Aorta (tissue), 5 donors: ENCODE results near the gene SLC2A2. TPM values are rescaled to one million over a fixed set of nuclear protein-coding genes. Genes with fewer than 3 reads are reported as not detected.

Source experiments
- ATAC-seq: fragments of 200-7000 bp; cut with Tn5 transposase; one replicate; pipeline ENCODE4 v1.9.1; 2022; ENCODE audit warnings: moderate library complexity; ENCODE audit not compliant: low FRiP score
- DNase-seq, 2 donors: peaks; one replicate each; pipeline ENCODE4 v3.0.0-alpha.2; 2020
- H3K27ac ChIP-seq, 2 donors: one replicate each; pipeline ENCODE4 v1.5.1; 2013; ENCODE audit warnings: low read length in 2 of 2, mild to moderate bottlenecking in 2 of 2, moderate library complexity in 2 of 2, control low read depth in 1 of 2, inconsistent platforms in 1 of 2, low read depth in 1 of 2
- H3K27me3 ChIP-seq, 2 donors: one replicate each; pipeline ENCODE4 v1.6.1; 2013; ENCODE audit warnings: control low read depth in 1 of 2, low read length in 1 of 2, mild to moderate bottlenecking in 1 of 2, moderate library complexity in 1 of 2; ENCODE audit not compliant: insufficient read depth in 2 of 2, control insufficient read depth in 1 of 2
- H3K36me3 ChIP-seq, 2 donors: one replicate each; pipeline ENCODE4 v1.6.1; 2013; ENCODE audit warnings: control low read depth in 1 of 2, low read length in 1 of 2, mild to moderate bottlenecking in 1 of 2; ENCODE audit not compliant: insufficient read depth in 2 of 2, control insufficient read depth in 1 of 2
- H3K4me1 ChIP-seq, 2 donors: one replicate each; pipeline ENCODE4 v1.6.1; 2013; ENCODE audit warnings: low read length in 2 of 2, control low read depth in 1 of 2, mild to moderate bottlenecking in 1 of 2, moderate library complexity in 1 of 2; ENCODE audit not compliant: insufficient read depth in 2 of 2, control insufficient read depth in 1 of 2
- H3K4me3 ChIP-seq, 2 donors: one replicate each; pipeline ENCODE4 v1.5.1; 2013; ENCODE audit warnings: low read length in 2 of 2, control low read depth in 1 of 2, mild to moderate bottlenecking in 1 of 2
- H3K9me3 ChIP-seq: one replicate; pipeline ENCODE4 v1.6.1; 2013; ENCODE audit warnings: mild to moderate bottlenecking, low read length; ENCODE audit not compliant: control insufficient read depth
- WGBS, 2 donors: extraction: QIAGEN DNeasy Blood & Tissue Kit; methylation state at CpG; one replicate each; pipeline ENCODE4 v1.1.7; 2013; 5-methylcytosine and 5-hydroxymethylcytosine counted together
- intact Hi-C, 2 donors: fragments of 100-400 bp; cut with DNase I; formaldehyde crosslinking; loops; one replicate each; pipeline versions ENCODE4 v1.14.2 to v1.15.0; 2022
- polyA plus RNA-seq, 2 donors: library from polyadenylated mRNA; stranded (reverse); fragments of 200-250 nt; gene quantifications; one replicate each; pipeline ENCODE4 v1.2.3, GENCODE V29; 2013
- total RNA-seq, 2 donors: library from RNA; stranded (reverse); fragmentation: NEBNext Ultra II Directional; extraction: Animal tissue kit (Norgen Biotek cat#: 25700); gene quantifications; one replicate each; pipeline ENCODE4 v1.2.1, GENCODE V29; 2021
- donor health status: healthy with polysubstance abuse.
- donor health status: Bipolar disorder and iron deficiency.
- donor health status: DM: no; HTN: no; CAD: no.
- donor health status: DM: no; HTN: no; CAD: no.
- donor health status: DM: yes; HTN: yes; CAD: no.

The SLC2A2 gene
- total and polyA plus RNA-seq, 4 donors = 3.1 TPM; not detected in 3

DNA sequence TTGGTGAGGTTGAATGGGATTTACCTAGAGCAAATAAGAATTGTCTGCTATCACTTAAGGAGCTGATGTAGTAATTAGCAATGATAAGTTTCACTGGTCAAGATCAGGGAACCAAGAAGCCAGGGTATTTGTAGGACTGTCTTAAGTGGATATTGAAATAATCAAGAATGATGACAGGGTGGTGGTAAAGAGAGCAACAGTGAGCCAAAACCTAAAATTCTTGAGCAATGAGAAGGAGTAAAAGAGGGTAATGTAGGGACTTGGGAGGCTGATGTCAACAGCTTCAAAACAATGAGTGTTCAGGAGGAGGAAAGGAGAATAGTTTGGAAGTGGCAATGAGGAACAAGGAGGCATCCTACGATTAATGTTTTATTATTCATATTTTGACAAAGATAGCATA is 31.5 kb upstream of the SLC2A2 start:
- Histone ChIP-seq H3K36me3 (peaks cover 0 to 2% of the 10 kb centered on the region in 2 donors), H3K4me3 (no peak overlapping the region), H3K27me3 (no peaks in the 10 kb centered on the region), H3K27ac (no peak overlapping the region), H3K9me3 (no peaks in the 10 kb centered on the region), H3K4me1 (no peaks in the 10 kb centered on the region)
- ATAC-seq (no peak), DNase-seq (no peak)
- 89 to 90% methylated on average over 1 of the region's 1 CpG for WGBS, 2 donors
- intact Hi-C loops = no loop called here

DNA sequence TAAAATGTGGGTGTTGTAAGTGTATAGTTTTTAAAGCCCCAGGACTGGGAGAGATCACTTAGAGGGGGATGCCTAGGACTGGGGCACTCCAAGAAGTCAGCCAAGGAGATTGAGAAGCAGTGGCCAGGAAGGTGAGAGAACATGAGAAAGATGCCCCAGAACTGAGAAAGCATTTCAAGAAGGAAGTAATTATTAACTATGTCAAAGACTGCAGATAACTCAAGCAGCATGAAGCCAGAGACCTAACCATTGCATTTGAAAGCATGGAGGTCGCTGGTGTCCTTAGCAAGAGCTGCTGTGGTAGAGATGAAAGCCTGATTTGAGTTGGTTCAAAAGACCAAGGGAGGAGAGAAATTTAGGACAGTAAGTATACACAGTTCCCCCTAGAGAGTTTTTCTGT is 30.6 kb upstream of the SLC2A2 start:
- no peak for ATAC-seq
- Histone ChIP-seq H3K27ac (no peak overlapping the region), H3K4me3 (no peak overlapping the region), H3K27me3 (no peaks in the 10 kb centered on the region), H3K4me1 (no peaks in the 10 kb centered on the region), H3K9me3 (no peaks in the 10 kb centered on the region), H3K36me3 (no peaks in the 10 kb centered on the region)
- 92 to 98% methylated on average over 1 of the region's 1 CpG for WGBS, 2 donors
- no peak for DNase-seq
- intact Hi-C loops = no loop called here

DNA sequence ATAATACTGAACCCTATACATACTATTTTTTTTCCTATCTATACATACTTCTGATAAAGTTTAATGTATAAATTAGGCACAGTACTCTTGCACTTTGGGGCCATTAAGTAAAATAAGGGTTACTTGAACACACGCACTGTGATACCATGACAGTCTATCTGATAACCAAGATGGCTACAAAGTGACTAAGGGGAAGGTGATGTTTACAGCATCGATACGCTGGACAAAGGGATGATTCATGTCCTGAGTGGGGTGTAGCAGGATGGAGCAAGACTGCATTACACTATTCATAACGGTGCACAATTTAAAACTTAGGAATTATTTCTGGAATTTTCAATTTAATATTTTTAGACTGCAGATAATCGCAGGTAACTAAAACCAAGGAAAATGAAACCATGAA is 30.0 kb upstream of the SLC2A2 start:
- Histone ChIP-seq H3K9me3 (no peaks in the 10 kb centered on the region), H3K27ac (no peak overlapping the region), H3K27me3 (no peaks in the 10 kb centered on the region), H3K4me3 (no peak overlapping the region), H3K36me3 (no peaks in the 10 kb centered on the region), H3K4me1 (no peaks in the 10 kb centered on the region)
- no peak for ATAC-seq
- DNase-seq = no peak
- 96% methylated on average over 5 of the region's 5 CpGs for WGBS, 2 donors
- intact Hi-C loops = no loop called here

DNA sequence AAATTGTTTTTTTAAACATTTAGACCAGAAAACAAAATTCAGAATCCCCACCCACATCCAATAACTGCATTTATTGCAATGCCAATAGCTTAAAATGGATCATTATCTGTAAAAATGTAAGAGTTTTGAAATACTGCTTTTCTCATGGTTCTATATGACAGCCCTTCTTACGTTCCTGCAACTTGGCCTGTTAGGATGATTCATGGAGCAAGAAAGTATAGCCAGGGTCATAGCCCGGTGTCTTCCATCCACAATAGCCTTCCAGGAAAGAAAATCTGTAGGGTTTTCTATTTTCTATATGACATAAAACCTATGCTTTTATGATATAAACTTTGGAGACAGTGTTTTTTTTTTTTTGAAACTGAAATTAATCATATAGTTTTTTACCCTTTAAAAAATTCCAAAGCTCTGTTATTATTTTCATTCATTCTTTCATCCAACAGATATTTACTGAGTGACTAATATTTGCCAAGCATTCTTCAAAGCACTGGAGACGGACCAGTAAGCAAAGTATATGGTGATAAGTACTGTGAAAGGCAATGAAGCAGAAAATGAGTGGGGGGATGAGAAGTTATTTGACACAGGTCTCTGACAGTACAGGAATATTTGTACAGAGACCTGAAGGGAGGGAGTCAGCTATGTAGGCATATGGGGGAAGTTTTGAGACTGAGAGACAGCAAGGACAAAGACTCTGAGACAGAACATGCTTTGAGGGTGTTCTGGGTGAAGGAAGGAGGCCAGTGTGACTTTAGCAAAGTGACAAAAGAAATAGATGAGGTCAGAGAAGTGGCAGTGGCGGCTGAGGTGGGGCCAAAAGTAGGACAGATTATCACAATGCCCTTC is 29.0 kb upstream of the SLC2A2 start:
- DNase-seq = no peak
- intact Hi-C loops = no loop called here
- 53 to 54% methylated on average over 4 of the region's 4 CpGs for WGBS, 2 donors
- Histone ChIP-seq H3K27me3 (no peaks in the 10 kb centered on the region), H3K9me3 (no peaks in the 10 kb centered on the region), H3K36me3 (no peaks in the 10 kb centered on the region), H3K27ac (no peak overlapping the region), H3K4me3 (no peak overlapping the region), H3K4me1 (no peaks in the 10 kb centered on the region)
- no peak for ATAC-seq

DNA sequence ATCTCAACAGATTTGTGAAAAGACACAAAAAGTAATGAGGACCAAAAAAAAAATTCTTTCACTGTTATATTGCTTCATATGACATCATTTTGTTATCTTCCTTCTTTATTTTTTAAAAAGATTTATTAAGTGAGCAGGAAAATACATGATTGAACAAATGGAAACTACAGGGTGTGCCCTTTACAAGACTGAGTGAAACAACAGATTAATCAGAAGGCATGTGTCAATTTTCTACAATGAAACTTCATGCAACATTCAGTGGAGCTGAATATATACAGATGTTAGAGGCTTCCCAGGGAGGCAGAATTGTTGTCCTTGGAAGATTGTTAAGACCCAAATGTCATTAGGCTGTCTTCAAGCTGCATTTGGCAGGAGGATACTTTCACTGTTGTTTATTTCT is 28.4 kb upstream of the SLC2A2 start:
- H3K27me3 ChIP-seq = no peaks in the 10 kb centered on the region
- H3K4me3 ChIP-seq = no peak overlapping the region
- intact Hi-C loops = loop anchor here in 1 of 2 donors (5.0 kb wide), 1 partner anchor 507 kb away; no protein-coding TSS in a partner anchor
- H3K4me1 ChIP-seq = no peaks in the 10 kb centered on the region
- no peak overlapping the region for H3K27ac ChIP-seq
- no peak for DNase-seq
- H3K9me3 ChIP-seq = no peaks in the 10 kb centered on the region
- ATAC-seq = no peak
- no peaks in the 10 kb centered on the region for H3K36me3 ChIP-seq

DNA sequence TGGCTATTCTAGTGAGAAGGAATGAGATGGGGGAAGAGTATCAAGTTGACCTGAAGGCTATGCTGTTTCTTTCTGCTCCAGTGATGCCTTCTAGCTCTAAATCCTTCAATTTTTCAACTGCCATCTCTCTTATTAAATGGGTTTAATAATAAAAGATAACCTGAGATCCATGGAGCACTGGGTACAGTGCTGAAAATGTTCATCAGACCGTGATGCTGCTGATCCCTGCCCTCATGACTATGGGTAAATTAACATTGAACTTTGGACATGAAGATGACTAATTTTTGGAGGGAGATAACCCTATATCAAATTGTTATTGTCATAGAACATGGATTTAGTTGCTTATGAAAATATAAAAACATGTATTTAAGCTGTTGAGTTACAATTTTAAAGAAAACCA is 27.7 kb upstream of the SLC2A2 start:
- Histone ChIP-seq H3K36me3 (no peaks in the 10 kb centered on the region), H3K4me1 (no peaks in the 10 kb centered on the region), H3K9me3 (no peaks in the 10 kb centered on the region), H3K27me3 (no peaks in the 10 kb centered on the region), H3K4me3 (no peak overlapping the region), H3K27ac (no peak overlapping the region)
- intact Hi-C loops = loop anchor here in 1 of 2 donors (5.0 kb wide), 1 partner anchor 508 kb away; no protein-coding TSS in a partner anchor
- WGBS, 2 donors = 94% methylated on average over 1 of the region's 1 CpG
- DNase-seq = no peak
- ATAC-seq = no peak

DNA sequence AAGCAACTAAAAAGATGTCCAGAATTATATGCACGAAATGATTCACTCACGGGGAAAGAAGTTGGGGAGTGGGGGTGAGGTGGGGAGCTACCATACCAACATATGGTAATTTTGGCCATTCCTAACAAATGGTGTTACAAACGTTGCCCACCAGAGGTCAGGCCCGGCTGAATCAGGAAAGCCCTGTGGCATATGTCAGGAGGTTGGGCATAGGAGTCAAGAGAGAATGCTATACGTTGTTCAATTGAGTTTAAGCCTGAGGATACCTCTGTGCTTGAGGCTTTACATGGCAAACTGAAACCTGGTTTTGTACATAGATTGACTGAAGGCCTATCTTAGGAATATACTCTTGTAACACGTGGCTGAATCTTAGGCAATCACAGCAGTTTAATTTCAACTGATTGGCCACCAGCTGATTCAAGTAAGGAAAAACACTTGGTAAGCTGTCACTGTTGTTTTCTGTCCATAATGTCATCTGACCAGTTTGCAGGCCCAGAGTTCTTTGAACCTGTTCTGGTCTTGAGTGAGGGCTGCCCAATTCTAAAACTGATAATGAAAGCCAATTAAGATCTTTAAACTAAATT is 23.4 kb upstream of the SLC2A2 start:
- 16 to 18% methylated on average over 6 of the region's 6 CpGs for WGBS, 2 donors
- Histone ChIP-seq H3K27ac (no peak overlapping the region), H3K27me3 (no peaks in the 10 kb centered on the region), H3K4me1 (no peaks in the 10 kb centered on the region), H3K36me3 (no peaks in the 10 kb centered on the region), H3K4me3 (no peak overlapping the region), H3K9me3 (no peaks in the 10 kb centered on the region)
- intact Hi-C loops = loop anchor here (2.0 to 5.0 kb wide), 3 partner anchors 512 to 522 kb away; no protein-coding TSS in a partner anchor
- no peak for ATAC-seq
- DNase-seq = peak in 1 of 2 donors; percentile 54

DNA sequence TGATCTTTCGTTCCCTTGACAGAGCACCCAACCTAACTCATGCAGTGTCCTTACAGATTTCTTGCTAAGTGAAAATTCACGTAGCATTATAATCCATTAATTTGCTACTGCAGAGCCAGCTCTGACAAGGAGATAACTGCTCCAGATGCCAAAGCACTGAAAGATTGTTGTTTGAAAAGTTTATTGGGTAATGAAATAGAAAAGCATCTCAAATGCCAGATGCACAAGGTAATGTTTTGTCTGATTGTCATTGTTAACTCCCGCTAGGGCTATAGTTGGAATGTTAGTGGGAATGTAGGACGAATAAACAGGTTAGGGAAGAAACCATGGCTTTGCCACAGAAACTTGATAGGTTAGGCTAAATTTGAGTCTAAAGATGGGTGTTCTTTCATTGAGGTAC is 20.2 kb upstream of the SLC2A2 start:
- no peak for DNase-seq
- WGBS, 2 donors = 78 to 82% methylated on average over 4 of the region's 4 CpGs
- H3K9me3 ChIP-seq = no peaks in the 10 kb centered on the region
- H3K27ac ChIP-seq = no peak overlapping the region
- H3K36me3 ChIP-seq = no peaks in the 10 kb centered on the region
- intact Hi-C loops = loop anchor here in 1 of 2 donors (5.0 kb wide), 1 partner anchor 526 kb away; no protein-coding TSS in a partner anchor
- H3K27me3 ChIP-seq = no peaks in the 10 kb centered on the region
- no peaks in the 10 kb centered on the region for H3K4me1 ChIP-seq
- no peak for ATAC-seq
- H3K4me3 ChIP-seq = no peak overlapping the region
